Chondrocyte (in vitro differentiated cells): ENCODE data around the gene TAS2R38. TPM values are rescaled to one million over a fixed set of nuclear protein-coding genes. Genes with fewer than 3 reads are reported as not detected.

Source experiments
- DNase-seq: peaks from one replicate; pipeline ENCODE4 v3.0.0; 2021; ENCODE audit warnings: mixed read lengths, low spot score
- H3K27ac Mint-ChIP-seq: one replicate; pipeline ENCODE4 v1.8.0; 2021; ENCODE audit warnings: mild to moderate bottlenecking, moderate library complexity, mixed read lengths; ENCODE audit not compliant: unreplicated experiment
- H3K27me3 Mint-ChIP-seq: 2 replicates; pipeline ENCODE4 v1.8.0; 2021; ENCODE audit warnings: low read depth, mixed read lengths
- H3K36me3 Mint-ChIP-seq: 2 replicates; pipeline ENCODE4 v1.8.0; 2021; ENCODE audit warnings: low read depth, mixed read lengths
- H3K4me1 Mint-ChIP-seq: 2 replicates; pipeline ENCODE4 v1.8.0; 2021; ENCODE audit warnings: low read depth, mild to moderate bottlenecking, mixed read lengths
- H3K4me3 Mint-ChIP-seq: one replicate; pipeline ENCODE4 v1.8.0; 2021; ENCODE audit warnings: mild to moderate bottlenecking, moderate library complexity, mixed read lengths; ENCODE audit not compliant: unreplicated experiment
- H3K9me3 Mint-ChIP-seq: 2 replicates; pipeline ENCODE4 v1.8.0; 2021; ENCODE audit warnings: low read depth, mixed read lengths
- CTCF ChIP-seq: fragments of 200-600 bp; sonication (generic); IDR thresholded peaks from 2 replicates; pipeline ENCODE4 v1.5.0; 2021; ENCODE audit warnings: antibody characterized with exemption, mild to moderate bottlenecking, moderate library complexity
- total RNA-seq: library from RNA; stranded (reverse); gene quantifications from 3 replicates; pipeline ENCODE4 v1.2.1, GENCODE V29; 2021

Gene TAS2R38
- total RNA-seq, 1 donor from 2014 or later = not detected

DNA sequence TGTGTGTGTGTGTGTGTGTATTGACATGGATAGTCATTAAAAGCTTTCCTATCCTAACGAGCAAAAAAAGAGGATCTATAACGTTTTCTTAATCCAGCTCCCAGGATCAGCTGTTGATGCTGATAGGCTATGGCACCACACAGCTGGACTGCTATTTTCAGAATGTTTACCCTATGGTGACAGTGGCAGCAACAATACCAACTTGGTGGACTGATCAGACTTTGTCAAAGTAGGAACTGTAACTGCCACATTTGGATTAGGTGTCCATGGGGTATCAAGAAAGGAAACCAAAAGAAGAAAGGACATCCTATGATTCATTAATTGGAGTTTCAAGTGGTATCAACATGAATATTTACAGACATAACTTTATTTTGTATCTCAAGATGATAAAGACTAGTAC, 24.1 kb downstream of the TAS2R38 start:
- DNase-seq = no peak
- no peak for TF ChIP-seq CTCF
- H3K36me3 Mint-ChIP-seq = no peaks in the 10 kb centered on the region
- H3K4me1 Mint-ChIP-seq = no peaks in the 10 kb centered on the region
- H3K27me3 Mint-ChIP-seq = peaks cover 10% of the 10 kb centered on the region
- no peak overlapping the region for H3K4me3 Mint-ChIP-seq
- peaks cover 2% of the 10 kb centered on the region for H3K9me3 Mint-ChIP-seq
- no peak overlapping the region for H3K27ac Mint-ChIP-seq

- Mint-ChIP-seq H3K9me3 (peaks cover 2% of the 10 kb centered on the region), H3K4me3 (no peak overlapping the region), H3K4me1 (no peaks in the 10 kb centered on the region), H3K36me3 (no peaks in the 10 kb centered on the region), H3K27me3 (peaks cover 10% of the 10 kb centered on the region), H3K27ac (no peak overlapping the region)
- TF ChIP-seq CTCF = no peak
- DNase-seq = no peak
Observed at GRCh38 chr7:141949021-141949420, 24.6 kb downstream of the TAS2R38 start.

GRCh38 chr7:141946796-141947195, 26.8 kb downstream of the TAS2R38 start, which contains the start of gene CLEC5A:
CLEC5A (minus strand) TSS chr7:141946974; CDS start chr7:141946292, 682 bp downstream.
- peaks cover 13% of the 10 kb centered on the region for H3K27me3 Mint-ChIP-seq
- H3K9me3 Mint-ChIP-seq = peaks cover 16% of the 10 kb centered on the region
- H3K4me1 Mint-ChIP-seq = no peaks in the 10 kb centered on the region
- no peak within 1 kb of the TSS for H3K27ac Mint-ChIP-seq
- H3K36me3 Mint-ChIP-seq = no peaks in the 10 kb centered on the region
- no peak within 1 kb of the TSS for H3K4me3 Mint-ChIP-seq
- DNase-seq = no peak
- no peak for TF ChIP-seq CTCF

DNA sequence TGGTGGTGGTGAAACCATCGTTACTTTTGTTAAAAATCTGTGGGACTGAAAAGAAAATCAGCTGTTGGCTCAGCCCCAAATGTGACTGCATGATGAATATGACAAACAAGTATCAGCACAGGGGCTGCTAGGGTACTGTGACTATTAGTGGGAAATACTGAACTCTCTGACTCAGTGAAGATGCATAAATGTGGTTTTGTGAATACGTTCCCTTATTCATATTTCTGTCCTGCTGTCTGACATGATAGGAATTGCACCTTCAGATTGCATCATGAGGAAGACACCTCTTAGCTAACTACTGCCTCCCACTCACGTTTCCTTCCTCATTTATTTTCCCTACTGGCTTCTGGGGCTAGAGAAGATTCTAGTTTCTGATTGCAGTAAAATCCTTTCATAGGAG, 28.2 kb downstream of the TAS2R38 start:
- Mint-ChIP-seq H3K36me3 (peaks cover 4% of the 10 kb centered on the region), H3K9me3 (peaks cover 28% of the 10 kb centered on the region), H3K4me3 (no peak overlapping the region), H3K27ac (no peak overlapping the region), H3K27me3 (peaks cover 9% of the 10 kb centered on the region), H3K4me1 (no peaks in the 10 kb centered on the region)
- no peak for TF ChIP-seq CTCF
- DNase-seq = no peak

GRCh38 chr7:141944811-141945210, 28.8 kb downstream of the TAS2R38 start:
- H3K4me1 Mint-ChIP-seq = no peaks in the 10 kb centered on the region

More at GRCh38 chr7:141944811-141945210, 28.8 kb downstream of the TAS2R38 start:
- H3K36me3 Mint-ChIP-seq = peaks cover 4% of the 10 kb centered on the region
- no peak overlapping the region for H3K27ac Mint-ChIP-seq
- TF ChIP-seq CTCF = no peak
- H3K9me3 Mint-ChIP-seq = peaks cover 33% of the 10 kb centered on the region
- H3K4me3 Mint-ChIP-seq = no peak overlapping the region
- no peak for DNase-seq
- H3K27me3 Mint-ChIP-seq = peaks cover 3% of the 10 kb centered on the region
